Measurements from ENCODE around the gene NUP98.

- TF ChIP-seq CTCF (IDR thresholded peaks at IDR 0.05 in 4 of 5, conservative IDR thresholded peaks at IDR 0.05 in 1 of 5) (no peak), POLR2A (IDR thresholded peaks at IDR 0.05) (no peak)
Observed at GRCh38 chr11:3632070-3632660, 165.2 kb downstream of the NUP98 start.

All from gastrocnemius medialis (tissue), 4 donors.